HG03442 (cell line): ENCODE measurements around the gene ASNSD1.
"Not testable (repeated sequence)": the region's sequence is repeated elsewhere in the genome, so short reads cannot be mapped to it uniquely, and the experiment has no call there.

Experiments used
- ATAC-seq: cut with Tn5 transposase; IDR thresholded peaks from one replicate; pipeline ENCODE4 v1.9.1; 2021; ENCODE audit warnings: mild to moderate bottlenecking, moderate library complexity; ENCODE audit not compliant: unreplicated experiment

ASNSD1 gene

DNA sequence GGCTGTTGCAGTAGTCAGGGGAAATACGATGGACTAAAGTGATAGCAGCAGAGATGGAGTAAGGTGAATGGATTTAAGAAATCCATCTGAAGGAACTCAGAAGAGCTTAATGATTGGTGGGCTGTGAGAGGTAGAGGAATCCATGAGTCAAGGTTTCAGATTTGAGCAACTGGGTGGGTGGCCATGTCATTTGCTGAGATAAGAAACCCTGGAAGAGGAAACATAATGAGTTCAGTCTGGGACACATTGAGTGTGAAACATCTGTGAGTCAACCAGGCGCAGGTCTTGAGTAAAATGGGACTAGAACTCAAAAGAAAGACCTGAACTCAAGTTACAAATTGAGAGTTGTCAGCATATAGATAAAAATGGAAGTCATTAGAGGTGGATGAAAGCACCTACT, 19.7 kb upstream of the ASNSD1 start:
- ATAC-seq: peak; percentile 59

DNA sequence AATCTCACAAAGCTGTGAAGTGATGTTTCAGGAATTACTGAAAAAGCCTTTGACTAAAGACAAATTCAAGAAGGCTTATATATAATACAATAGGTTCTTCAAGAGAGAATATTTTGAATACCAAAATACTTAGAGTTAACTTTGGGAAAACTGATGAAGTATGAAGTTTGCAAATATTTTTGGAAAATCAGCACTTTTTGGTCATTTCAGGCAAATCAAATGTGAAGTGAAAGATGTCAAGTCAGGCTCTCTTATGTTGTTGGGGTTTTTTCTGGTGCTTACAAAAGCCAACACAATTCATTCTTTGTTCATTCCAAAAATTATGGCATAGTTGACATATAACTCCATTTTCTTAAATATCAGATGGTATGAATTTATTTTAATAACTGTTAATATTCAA, 14.7 kb upstream of the ASNSD1 start:
- no peak for ATAC-seq

- no peak for ATAC-seq
These were observed 12.3 kb upstream of the ASNSD1 start for GRCh38 chr2:189648846-189649509.

- ATAC-seq: no peak
These were observed 10.0 kb upstream of the ASNSD1 start for GRCh38 chr2:189651284-189651683.

DNA sequence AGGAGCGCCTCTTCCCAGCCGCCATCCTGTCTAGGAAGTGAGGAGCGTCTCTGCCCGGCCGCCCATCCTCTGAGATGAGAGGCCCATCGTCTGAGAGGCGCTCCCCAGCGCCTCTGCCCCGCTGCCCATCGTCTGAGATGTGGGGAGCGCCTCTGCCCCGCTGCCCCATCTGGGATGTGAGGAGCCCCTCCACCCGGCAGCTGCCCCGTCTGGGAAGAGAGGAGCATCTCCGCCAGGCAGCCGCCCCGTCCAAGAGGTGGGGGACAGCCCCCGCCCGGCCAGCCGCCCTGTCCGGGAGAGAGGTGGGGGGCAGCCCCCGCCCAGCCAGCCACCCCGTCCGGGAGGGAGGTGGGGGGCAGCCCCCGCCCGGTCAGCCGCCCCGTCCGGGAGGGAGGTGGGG, 7.8 kb upstream of the ASNSD1 start:
- ATAC-seq: not testable (repeated sequence)

DNA sequence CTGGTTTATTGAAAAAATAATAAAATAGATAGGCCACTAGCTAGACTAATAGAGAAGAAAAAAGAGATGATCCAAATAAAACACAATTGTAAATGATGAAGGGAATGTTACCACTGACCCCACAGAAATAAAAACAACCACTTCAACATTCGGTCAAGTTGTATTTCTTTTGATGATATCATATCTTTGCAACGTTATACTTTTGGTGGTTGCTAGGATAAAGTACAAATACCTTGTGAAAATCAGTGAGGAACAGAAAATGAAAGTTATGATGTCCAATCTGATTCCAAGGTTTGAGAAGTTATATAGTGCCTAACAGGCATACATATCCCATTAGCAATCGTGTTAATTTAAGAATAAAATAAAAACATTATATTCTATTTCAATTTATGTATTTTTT, 6.6 kb upstream of the ASNSD1 start:
- no peak for ATAC-seq

DNA sequence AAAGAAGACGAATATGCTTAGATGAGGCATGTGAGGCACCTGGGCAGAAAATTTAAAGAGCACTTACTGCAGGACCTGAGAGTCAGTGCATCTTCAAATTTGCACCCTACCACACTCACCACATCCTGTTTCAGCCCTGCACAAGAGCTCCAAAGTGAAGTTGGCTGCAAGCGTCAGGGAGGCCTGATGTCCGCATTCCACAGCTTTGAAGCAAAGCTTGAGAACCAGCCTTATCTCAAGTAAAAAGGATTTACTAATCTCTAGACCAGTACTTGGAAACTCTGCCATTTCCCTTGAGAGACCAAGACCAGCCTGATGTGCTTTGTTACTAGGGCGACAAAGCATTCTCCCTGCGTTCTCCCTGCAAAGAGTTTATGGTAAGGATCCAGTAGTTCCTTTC, 3.4 kb upstream of the ASNSD1 start:
- ATAC-seq: peak; percentile 50

- no peak for ATAC-seq
These were observed 2.7 kb upstream of the ASNSD1 start for GRCh38 chr2:189658306-189659212.

DNA sequence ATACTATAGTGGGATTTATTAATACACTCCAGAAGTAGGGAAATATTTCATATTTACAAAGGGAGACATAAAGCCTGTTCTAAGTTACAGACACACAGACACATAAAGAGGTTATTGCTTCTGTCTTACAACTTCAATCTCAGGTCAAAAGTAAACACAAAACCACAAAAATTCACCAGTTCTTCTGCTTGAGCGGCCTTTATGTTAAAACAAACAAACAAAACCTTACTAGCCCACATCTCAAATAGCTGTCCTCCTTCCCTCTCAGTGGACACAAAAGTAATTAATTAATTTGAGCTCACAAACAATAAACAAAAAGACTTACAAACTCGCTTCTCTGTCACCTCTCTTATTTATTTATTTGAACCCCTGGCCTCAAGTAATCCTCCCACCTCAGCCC, 1.5 kb upstream of the ASNSD1 start:
- ATAC-seq: no peak

DNA sequence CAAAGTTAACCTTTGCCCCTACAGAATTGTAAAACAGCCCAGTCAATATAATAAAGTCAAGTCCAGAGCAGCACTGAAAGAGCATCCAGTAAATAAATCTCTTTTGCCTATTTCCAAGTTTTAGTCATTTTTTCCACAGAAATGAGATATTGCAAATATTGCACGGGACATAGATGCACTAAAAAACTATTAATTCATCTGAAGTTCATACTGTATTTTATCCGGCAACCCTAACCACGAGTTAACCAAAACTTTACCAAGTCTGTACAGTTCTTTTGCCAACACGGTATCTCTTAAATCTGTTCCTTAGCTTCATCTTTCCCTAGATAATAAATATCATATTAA, 484 bp upstream of the ASNSD1 start:
- ATAC-seq: no peak

GRCh38 chr2:189661957-189662321, 680 bp downstream of the ASNSD1 start:
- no peak for ATAC-seq

GRCh38 chr2:189662669-189663226, 1.5 kb downstream of the ASNSD1 start:
- no peak for ATAC-seq

DNA sequence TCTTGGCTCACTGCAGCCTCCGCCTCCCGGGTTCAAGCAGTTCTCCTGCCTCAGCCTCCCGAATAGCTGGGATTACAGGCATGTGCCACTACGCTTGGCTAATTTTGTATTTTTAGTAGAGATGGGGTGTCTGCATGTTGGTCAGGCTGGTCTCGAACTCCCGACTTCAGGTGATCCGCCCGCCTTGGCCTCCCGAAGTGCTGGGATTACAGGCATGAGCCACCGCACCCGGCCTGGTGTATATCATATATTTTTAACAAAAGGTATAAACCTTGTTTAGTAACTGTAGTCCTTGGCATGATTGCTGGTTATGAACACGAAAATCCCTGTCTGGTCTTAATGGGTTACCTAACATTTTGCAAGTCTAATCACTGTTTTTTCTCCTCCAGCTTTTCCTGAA, 2.1 kb downstream of the ASNSD1 start:
- ATAC-seq: not testable (repeated sequence)

DNA sequence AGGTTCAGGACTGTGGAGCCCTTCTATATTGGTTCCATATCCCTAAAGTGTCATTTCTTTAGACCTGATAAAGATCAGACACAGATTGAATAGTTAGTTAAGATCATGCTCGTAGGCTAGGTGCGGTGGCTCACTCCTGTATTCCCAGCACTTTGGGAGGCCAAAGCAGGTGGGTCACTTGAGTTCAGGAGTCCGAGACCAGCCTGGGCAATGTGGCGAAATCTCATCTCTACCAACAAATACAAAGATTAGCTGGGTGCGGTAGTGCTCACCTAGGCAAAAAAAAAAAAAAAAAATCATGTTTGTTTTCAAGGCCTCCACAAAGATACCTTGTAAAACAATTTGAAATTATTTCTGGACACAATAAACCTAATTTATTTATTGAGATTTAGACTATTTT, 8.7 kb downstream of the ASNSD1 start:
- ATAC-seq: no peak

DNA sequence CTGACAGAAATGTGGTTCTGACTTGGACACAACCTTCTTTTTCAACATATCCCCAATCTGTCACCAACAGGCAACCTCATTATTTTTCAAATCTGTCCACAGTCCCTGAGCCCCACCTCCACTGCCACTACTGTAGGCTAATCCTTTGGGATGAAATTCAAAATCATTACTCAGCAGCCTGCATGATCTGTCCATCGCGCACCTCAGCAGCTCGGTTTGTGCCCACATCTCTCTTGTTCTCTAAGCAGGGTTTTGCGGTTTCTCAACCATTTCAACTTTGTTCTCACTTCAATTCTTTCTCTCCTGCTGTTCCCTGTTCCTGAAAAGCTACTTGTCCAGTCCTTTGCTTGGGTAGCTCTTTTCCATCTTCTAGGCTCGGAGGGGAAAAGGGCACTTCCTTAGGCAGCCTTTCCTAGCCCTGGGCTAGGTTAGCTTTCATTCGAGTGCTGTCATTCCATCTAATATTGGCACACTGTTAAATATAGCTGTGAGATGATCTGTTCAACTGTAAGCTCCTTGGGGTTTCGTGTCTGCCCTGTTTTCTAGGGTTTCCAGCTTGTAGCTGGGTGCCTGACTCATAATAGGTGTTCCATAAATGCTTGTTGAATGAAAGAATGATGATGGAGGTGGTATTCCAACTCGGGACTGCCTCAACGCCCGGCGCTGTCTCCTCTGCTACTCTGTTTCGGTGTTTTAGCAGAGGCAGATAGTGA, 12.6 kb downstream of the ASNSD1 start:
- ATAC-seq: no peak

GRCh38 chr2:189674374-189675112, 13.3 kb downstream of the ASNSD1 start, which contains the start of gene ANKAR:
Gene ANKAR (plus strand): TSS chr2:189674670. CDS start chr2:189676491, 1,821 bp downstream.
- peak; percentile 90 for ATAC-seq

DNA sequence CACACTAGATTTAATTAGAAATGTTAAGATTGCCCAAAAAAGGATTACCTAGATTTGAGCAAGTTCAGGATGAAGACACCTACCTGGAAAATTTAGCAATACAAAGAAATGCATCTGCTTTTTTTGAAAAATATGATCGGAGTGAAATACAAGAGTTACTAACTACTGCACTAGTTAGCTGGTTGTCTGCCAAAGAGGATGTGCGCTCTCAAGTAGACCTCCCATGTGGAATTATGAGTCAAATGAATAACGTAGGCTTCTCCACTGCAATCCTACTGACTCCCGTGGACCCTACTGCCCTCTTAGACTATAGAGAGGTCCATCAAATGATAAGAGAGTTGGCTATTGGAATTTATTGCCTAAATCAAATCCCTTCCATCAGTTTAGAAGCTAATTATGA, 15.2 kb downstream of the ASNSD1 start:
- no peak for ATAC-seq

GRCh38 chr2:189679226-189679625, 18.0 kb downstream of the ASNSD1 start:
- ATAC-seq: no peak

- ATAC-seq: no peak
These were observed 19.9 kb downstream of the ASNSD1 start for GRCh38 chr2:189681203-189681602.

DNA sequence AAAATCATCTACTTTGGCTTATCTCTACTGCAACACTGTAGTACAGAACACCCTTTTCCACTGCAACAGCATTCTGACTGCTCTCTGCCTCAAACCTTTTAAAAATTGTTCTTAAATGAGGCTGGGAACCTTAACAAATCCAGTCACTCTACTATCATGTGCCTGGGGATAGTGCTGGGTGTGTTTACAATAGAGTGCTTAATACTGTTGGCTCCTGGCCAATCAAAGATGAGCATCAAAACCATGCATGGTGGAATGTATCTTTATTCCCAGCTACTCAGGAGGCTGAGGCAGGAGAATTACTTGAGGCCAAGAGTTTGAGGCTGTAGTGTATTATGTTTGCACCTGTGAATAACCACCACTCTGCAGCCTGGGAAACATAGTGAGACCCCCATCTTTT, 20.6 kb downstream of the ASNSD1 start:
- no peak for ATAC-seq

- no peak for ATAC-seq
These were observed 22.1 kb downstream of the ASNSD1 start for GRCh38 chr2:189683348-189683747.
